Measurements from ENCODE around the gene OR2A25. TPM values are rescaled to one million over a fixed set of nuclear protein-coding genes. Genes with fewer than 3 reads are reported as not detected.

The OR2A25 gene, protein sequence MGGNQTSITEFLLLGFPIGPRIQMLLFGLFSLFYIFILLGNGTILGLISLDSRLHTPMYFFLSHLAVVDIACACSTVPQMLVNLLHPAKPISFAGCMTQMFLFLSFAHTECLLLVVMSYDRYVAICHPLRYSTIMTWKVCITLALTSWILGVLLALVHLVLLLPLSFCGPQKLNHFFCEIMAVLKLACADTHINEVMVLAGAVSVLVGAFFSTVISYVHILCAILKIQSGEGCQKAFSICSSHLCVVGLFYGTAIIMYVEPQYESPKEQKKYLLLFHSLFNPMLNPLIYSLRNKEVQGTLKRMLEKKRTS
- not detected in 5 replicates for total RNA-seq (2022; extraction: Qiagen RNA extraction)

DNA sequence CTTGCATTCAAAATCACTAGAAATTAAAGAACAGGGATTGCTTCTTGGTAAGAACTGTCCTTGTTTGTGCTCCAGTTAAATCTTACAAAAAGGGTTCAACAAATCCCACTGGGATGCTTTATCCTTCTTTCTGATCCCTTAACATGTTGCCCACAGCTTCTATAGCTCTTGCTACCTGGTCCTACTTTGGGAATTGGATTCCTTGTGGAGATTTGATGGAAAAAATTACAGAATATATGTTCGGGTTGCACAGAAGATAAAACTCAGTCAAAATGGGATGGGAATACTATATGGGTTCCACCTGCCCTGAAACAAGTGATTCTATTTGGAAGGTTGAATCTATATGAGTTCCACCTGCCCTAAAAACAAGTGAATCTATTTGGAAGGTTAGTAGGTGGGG, at the start of gene OR2A25:
TSS of gene OR2A25 (plus strand) at position 301 of the 400 bp plus-strand sequence. CDS start 4,409 bp downstream, outside the sequence.

DNA sequence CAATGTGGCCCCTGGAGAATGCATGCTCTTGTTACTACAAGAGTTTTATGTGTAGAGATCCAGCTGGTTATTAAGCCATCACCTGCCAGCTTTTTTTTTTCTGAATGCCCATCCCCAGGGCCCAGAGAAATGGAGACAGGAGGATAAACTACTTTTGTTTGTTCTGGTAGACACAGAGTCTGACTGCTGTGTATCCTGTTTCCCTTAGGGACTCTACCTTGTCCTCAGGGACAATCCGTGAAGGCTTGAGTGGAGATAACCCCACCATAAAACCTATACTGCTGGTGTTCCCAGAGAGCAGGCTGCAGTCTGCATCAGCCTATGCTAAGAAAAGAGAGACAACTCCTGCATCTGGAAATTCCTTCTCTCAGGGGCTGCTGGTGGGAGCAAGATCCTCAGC, 21.0 kb upstream of the OR2A25 start, which contains the start of gene OR2A5:
TSS of gene OR2A5 (plus strand) at position 301 of the 400 bp plus-strand sequence. CDS start 1,454 bp downstream, outside the sequence.

DNA sequence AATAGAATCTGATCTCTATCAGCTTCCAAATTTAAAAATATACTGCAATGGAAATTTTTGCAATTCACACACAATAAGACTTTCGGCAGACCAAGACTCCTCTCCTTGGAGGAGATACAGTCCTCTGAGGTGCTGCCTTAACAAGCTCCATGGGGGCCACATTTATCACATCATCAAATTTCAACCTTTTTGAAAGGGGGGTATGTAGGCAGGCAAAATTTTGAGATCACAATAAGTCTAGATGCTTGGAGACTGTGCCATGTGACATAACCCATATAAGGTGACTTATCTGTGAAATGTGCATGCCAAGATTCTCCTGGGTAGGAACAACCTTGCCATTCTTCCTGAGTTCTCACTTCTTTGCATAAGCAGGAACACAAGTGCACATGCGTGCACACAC, 16.4 kb downstream of the OR2A25 start, which contains the start of gene OR2A12:
TSS of gene OR2A12 (plus strand) at position 301 of the 400 bp plus-strand sequence. CDS start 8,830 bp downstream, outside the sequence.

DNA sequence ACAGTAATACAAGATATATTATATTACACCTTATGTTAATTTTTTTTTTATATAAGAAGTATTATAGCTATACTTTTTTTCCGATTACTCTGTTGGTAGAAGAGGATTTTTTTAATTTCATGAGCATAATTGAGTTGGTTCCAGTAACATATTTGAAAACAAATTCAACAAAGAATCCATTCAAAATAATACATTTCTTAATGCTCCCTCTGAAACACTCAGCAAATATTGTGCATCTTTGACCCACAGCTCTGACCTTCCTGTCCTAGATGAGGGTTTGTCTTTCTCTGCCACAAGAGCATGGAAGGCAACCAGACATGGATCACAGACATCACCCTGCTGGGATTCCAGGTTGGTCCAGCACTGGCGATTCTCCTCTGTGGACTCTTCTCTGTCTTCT, 39.7 kb downstream of the OR2A25 start, which contains the start of gene OR2A2:
TSS of gene OR2A2 (plus strand) at position 301 of the 400 bp plus-strand sequence. CDS start at position 301, 0 bp downstream.

DNA sequence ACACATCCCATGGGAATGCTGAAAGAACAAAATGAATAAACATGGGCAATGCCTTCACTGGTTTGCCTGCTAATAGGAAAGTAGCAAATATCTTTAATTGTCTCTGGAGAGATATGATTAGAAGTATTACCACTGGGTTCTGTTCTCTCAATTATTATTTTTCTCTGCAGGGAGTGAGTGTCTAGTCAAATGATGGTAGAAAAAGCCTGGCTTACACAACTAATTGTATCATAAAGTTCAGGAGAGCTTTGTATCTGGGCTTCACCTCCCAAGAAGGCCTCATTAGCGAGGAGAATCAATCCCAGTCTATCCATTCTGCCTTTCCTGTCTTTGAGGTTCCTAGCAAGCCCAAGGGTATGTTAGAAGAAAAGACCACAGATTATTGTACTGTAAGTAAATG, 53.3 kb downstream of the OR2A25 start, which contains the start of gene OR2A14:
TSS of gene OR2A14 (plus strand) at position 301 of the 400 bp plus-strand sequence. CDS start 5,937 bp downstream, outside the sequence.

Other genes starting within 250 kb of the OR2A25 start
- 14.0 to 20.9 TPM (median 18.3 TPM) in 5 replicates for gene TCAF1, start 167.6 kb upstream of the OR2A25 start, total RNA-seq (2022; extraction: Qiagen RNA extraction)
- gene OR2F2, start 134.6 kb upstream of the OR2A25 start, total RNA-seq (2022; extraction: Qiagen RNA extraction) = not detected in 5 replicates
- gene OR2F1, start 115.0 kb upstream of the OR2A25 start, total RNA-seq (2022; extraction: Qiagen RNA extraction) = not detected in 5 replicates
- gene OR6B1, start 69.5 kb upstream of the OR2A25 start, total RNA-seq (2022; extraction: Qiagen RNA extraction) = not detected in 5 replicates
- not detected in 5 replicates for gene OR2A5, start 20.9 kb upstream of the OR2A25 start, total RNA-seq (2022; extraction: Qiagen RNA extraction)
- not detected in 5 replicates for gene OR2A12, start 16.5 kb downstream of the OR2A25 start, total RNA-seq (2022; extraction: Qiagen RNA extraction)
- gene OR2A2, start 39.8 kb downstream of the OR2A25 start, total RNA-seq (2022; extraction: Qiagen RNA extraction) = not detected in 5 replicates
- not detected in 5 replicates for gene OR2A14, start 53.4 kb downstream of the OR2A25 start, total RNA-seq (2022; extraction: Qiagen RNA extraction)
- 0.05 TPM in 2 of 5 replicates, not detected in the others for gene CTAGE4, start 113.7 kb downstream of the OR2A25 start, total RNA-seq (2022; extraction: Qiagen RNA extraction)
- 0.37 to 0.68 TPM (median 0.46 TPM) in 5 replicates for gene ARHGEF35, start 126.0 kb downstream of the OR2A25 start, total RNA-seq (2022; extraction: Qiagen RNA extraction)
- gene OR2A42, start 169.8 kb downstream of the OR2A25 start, total RNA-seq (2022; extraction: Qiagen RNA extraction) = not detected in 5 replicates
- not detected in 5 replicates for gene OR2A7, start 195.0 kb downstream of the OR2A25 start, total RNA-seq (2022; extraction: Qiagen RNA extraction)
- not detected in 5 replicates for gene CTAGE8, start 199.5 kb downstream of the OR2A25 start, total RNA-seq (2022; extraction: Qiagen RNA extraction)
- not detected in 5 replicates for gene OR2A1, start 242.6 kb downstream of the OR2A25 start, total RNA-seq (2022; extraction: Qiagen RNA extraction)

All from A549 treated with dexamethasone at 1 μM for 4 hours (cell line).